Parathyroid adenoma (tissue), 2 donors: ENCODE results near the gene TSPAN10.

Source experiments
- H2AFZ ChIP-seq: fragments of 300-600 bp; sonication (generic); one replicate; pipeline ENCODE4 v1.7.0; 2017; ENCODE audit warnings: antibody characterized with exemption, mild to moderate bottlenecking
- H3K27ac ChIP-seq: fragments of 300-600 bp; sonication (generic); one replicate; pipeline ENCODE4 v1.7.0; 2017
- H3K27me3 ChIP-seq: fragments of 300-600 bp; sonication (generic); one replicate; pipeline ENCODE4 v1.7.0; 2017; ENCODE audit warnings: low read length; ENCODE audit not compliant: control insufficient read depth, insufficient read depth
- H3K36me3 ChIP-seq: fragments of 300-600 bp; sonication (generic); one replicate; pipeline ENCODE4 v1.7.0; 2017; ENCODE audit warnings: low read length; ENCODE audit not compliant: control insufficient read depth, insufficient read depth
- H3K4me1 ChIP-seq: fragments of 300-600 bp; sonication (generic); one replicate; pipeline ENCODE4 v1.7.0; 2017; ENCODE audit warnings: control low read depth
- H3K4me2 ChIP-seq: fragments of 300-600 bp; sonication (generic); one replicate; pipeline ENCODE4 v1.7.0; 2017; ENCODE audit warnings: low read length
- H3K4me3 ChIP-seq: fragments of 300-600 bp; sonication (generic); one replicate; pipeline ENCODE4 v1.7.0; 2017; ENCODE audit warnings: low read depth, low read length
- H3K79me2 ChIP-seq: fragments of 300-600 bp; sonication (generic); one replicate; pipeline ENCODE4 v1.7.0; 2017; ENCODE audit warnings: control low read depth
- H3K9ac ChIP-seq: fragments of 300-600 bp; sonication (generic); one replicate; pipeline ENCODE4 v1.7.0; 2017; ENCODE audit warnings: mild to moderate bottlenecking
- H3K9me3 ChIP-seq: fragments of 300-600 bp; sonication (generic); one replicate; pipeline ENCODE4 v1.7.0; 2017; ENCODE audit warnings: low read length; ENCODE audit not compliant: control insufficient read depth
- CTCF ChIP-seq: fragments of 300-600 bp; sonication (generic); IDR thresholded peaks from one replicate; pipeline ENCODE4 v1.7.0; 2017; ENCODE audit warnings: antibody characterized with exemption, mild to moderate bottlenecking
- donor health status: primary hyperparathyroidism.

Gene TSPAN10

GRCh38 chr17:81638683-81639082, 1.7 kb downstream of the TSPAN10 start:
- Histone ChIP-seq H3K4me3 (no peak overlapping the region), H3K9ac (no peak overlapping the region), H3K4me1 (peaks cover 3% of the 10 kb centered on the region), H3K27ac (no peak overlapping the region), H2AFZ (no peak overlapping the region), H3K79me2 (peaks cover 26% of the 10 kb centered on the region), H3K27me3 (no peaks in the 10 kb centered on the region), H3K4me2 (no peak overlapping the region), H3K36me3 (no peaks in the 10 kb centered on the region), H3K9me3 (no peaks in the 10 kb centered on the region)
- TF ChIP-seq CTCF, result no peak

GRCh38 chr17:81640011-81640410, 3.0 kb downstream of the TSPAN10 start:
- no peak overlapping the region for H3K4me2 ChIP-seq
- no peak overlapping the region for H3K27ac ChIP-seq
- H3K79me2 ChIP-seq, result peaks cover 13% of the 10 kb centered on the region
- no peaks in the 10 kb centered on the region for H3K36me3 ChIP-seq
- no peaks in the 10 kb centered on the region for H3K9me3 ChIP-seq
- H3K4me1 ChIP-seq, result peaks cover 3% of the 10 kb centered on the region
- H3K27me3 ChIP-seq, result no peaks in the 10 kb centered on the region
- no peak overlapping the region for H2AFZ ChIP-seq
- no peak for TF ChIP-seq CTCF
- no peak overlapping the region for H3K9ac ChIP-seq
- no peak overlapping the region for H3K4me3 ChIP-seq

GRCh38 chr17:81641825-81642489, 5.0 kb downstream of the TSPAN10 start:
- Histone ChIP-seq H3K4me1 (no peaks in the 10 kb centered on the region), H2AFZ (no peak overlapping the region), H3K9me3 (no peaks in the 10 kb centered on the region), H3K4me3 (no peak overlapping the region), H3K36me3 (no peaks in the 10 kb centered on the region), H3K27ac (no peak overlapping the region), H3K9ac (no peak overlapping the region), H3K79me2 (no peaks in the 10 kb centered on the region), H3K4me2 (no peak overlapping the region), H3K27me3 (no peaks in the 10 kb centered on the region)
- no peak for TF ChIP-seq CTCF

- Histone ChIP-seq H3K4me2 (no peak overlapping the region), H3K36me3 (no peaks in the 10 kb centered on the region), H3K9ac (no peak overlapping the region), H3K4me1 (no peaks in the 10 kb centered on the region), H3K4me3 (no peak overlapping the region), H3K79me2 (no peaks in the 10 kb centered on the region), H3K9me3 (no peaks in the 10 kb centered on the region), H2AFZ (no peak overlapping the region), H3K27ac (no peak overlapping the region), H3K27me3 (peaks cover 6% of the 10 kb centered on the region)
- no peak for TF ChIP-seq CTCF
Observed at GRCh38 chr17:81644496-81644895, 7.5 kb downstream of the TSPAN10 start.
